Posterior vena cava (tissue), 2 donors: Measurements from ENCODE around the gene NFYC. TPM values are rescaled to one million over a fixed set of nuclear protein-coding genes. Genes with fewer than 3 reads are reported as not detected.
A peak's percentile ranks its signal among the peaks of the same experiment; 100 is the strongest.

ENCODE experiments used
- DNase-seq: peaks from one replicate; pipeline ENCODE4 v3.0.0-alpha.2; 2020; ENCODE audit warnings: low spot score
- intact Hi-C, 2 donors: fragments of 100-400 bp; cut with DNase I; formaldehyde crosslinking; loops; one replicate each; pipeline versions ENCODE4 v1.14.1 to v1.14.2; 2022 to 2023
- total RNA-seq, 2 donors: library from RNA; stranded (reverse); fragmentation: NEBNext Ultra II Directional; extraction: Animal tissue kit (Norgen Biotek cat#: 25700); gene quantifications; one replicate each; pipeline ENCODE4 v1.2.1, GENCODE V29; 2021
- donor health status: DM: yes; HTN: yes; CAD: no.
- donor health status: DM: yes; HTN: yes; CAD: no.

The NFYC gene
- total RNA-seq, 2 donors from 2014 or later = 33.5 to 44.8 TPM

GRCh38 chr1:40663324-40664166, 28.0 kb upstream of the NFYC start:
- intact Hi-C loops = no loop called here
- peak; percentile 64 for DNase-seq

GRCh38 chr1:40664167-40664537, 27.4 kb upstream of the NFYC start:
- intact Hi-C loops = no loop called here

GRCh38 chr1:40664791-40665190, 26.7 kb upstream of the NFYC start:
- DNase-seq = no peak
- intact Hi-C loops = no loop called here

More at GRCh38 chr1:40664167-40664537, 27.4 kb upstream of the NFYC start:
- DNase-seq = peak; percentile 50

- intact Hi-C loops = no loop called here
- DNase-seq = peak; percentile 95
Observed at GRCh38 chr1:40665335-40666171, 26.0 kb upstream of the NFYC start, which contains the start of gene RIMS3. Gene RIMS3, minus strand, starts transcription at chr1:40665682. Its CDS starts 23,757 bp downstream, at chr1:40641925.

- intact Hi-C loops = no loop called here
Observed at GRCh38 chr1:40668769-40669525, 22.6 kb upstream of the NFYC start.

GRCh38 chr1:40673452-40673851, 18.1 kb upstream of the NFYC start:
- DNase-seq = no peak
- intact Hi-C loops = no loop called here

More at GRCh38 chr1:40668769-40669525, 22.6 kb upstream of the NFYC start:
- peak; percentile 94 for DNase-seq

- intact Hi-C loops = no loop called here
- no peak for DNase-seq
Observed at GRCh38 chr1:40676501-40676900, 15.0 kb upstream of the NFYC start.

GRCh38 chr1:40679165-40679953, 12.1 kb upstream of the NFYC start:
- no peak for DNase-seq
- intact Hi-C loops = no loop called here

GRCh38 chr1:40684669-40685068, 6.8 kb upstream of the NFYC start:
- no peak for DNase-seq
- intact Hi-C loops = no loop called here

GRCh38 chr1:40687059-40687458, 4.4 kb upstream of the NFYC start:
- no peak for DNase-seq
- intact Hi-C loops = no loop called here

- intact Hi-C loops = no loop called here
- DNase-seq = no peak
Observed at GRCh38 chr1:40687661-40688060, 3.8 kb upstream of the NFYC start.

- no peak for DNase-seq
- intact Hi-C loops = no loop called here
Observed at GRCh38 chr1:40689737-40690136, 1.8 kb upstream of the NFYC start.

- DNase-seq = no peak
- intact Hi-C loops = no loop called here
Observed at GRCh38 chr1:40690771-40691537, 550 bp upstream of the NFYC start.

- DNase-seq = no peak
- intact Hi-C loops = no loop called here
Observed at GRCh38 chr1:40692429-40692895, 958 bp downstream of the NFYC start.

GRCh38 chr1:40693425-40693824, 1.9 kb downstream of the NFYC start:
- intact Hi-C loops = no loop called here

GRCh38 chr1:40694353-40694874, 2.9 kb downstream of the NFYC start:
- no peak for DNase-seq
- intact Hi-C loops = no loop called here

More at GRCh38 chr1:40693425-40693824, 1.9 kb downstream of the NFYC start:
- no peak for DNase-seq

GRCh38 chr1:40696294-40696693, 4.8 kb downstream of the NFYC start:
- intact Hi-C loops = no loop called here
- DNase-seq = no peak

GRCh38 chr1:40697436-40697835, 5.9 kb downstream of the NFYC start:
- intact Hi-C loops = no loop called here
- no peak for DNase-seq
